Prostate gland (tissue), 2 donors: ENCODE measurements around the gene SLC38A1. TPM values are rescaled to one million over a fixed set of nuclear protein-coding genes. Genes with fewer than 3 reads are reported as not detected.

ENCODE experiments used
- DNase-seq: peaks from one replicate; pipeline ENCODE4 v3.0.0-alpha.2; 2019; ENCODE audit warnings: low spot score
- H3K27ac ChIP-seq, 2 donors: fragments of 200-600 bp; sonication (generic); 2 replicates each; pipeline ENCODE4 v1.5.1; 2017 to 2019
- H3K27me3 ChIP-seq: fragments of 200-600 bp; sonication (generic); replicated peaks from 2 replicates; pipeline ENCODE4 v1.5.1; 2019; ENCODE audit not compliant: insufficient read depth
- H3K36me3 ChIP-seq, 2 donors: fragments of 200-600 bp; sonication (generic); 1 replicate in 1 of 2; 2 replicates in 1 of 2; pipeline versions ENCODE4 v1.5.1 to v1.8.1; 2017 to 2019
- H3K4me1 ChIP-seq: fragments of 200-600 bp; sonication (generic); replicated peaks from 2 replicates; pipeline ENCODE4 v1.5.1; 2019
- H3K4me3 ChIP-seq, 2 donors: fragments of 200-600 bp; sonication (generic); 2 replicates each; pipeline ENCODE4 v1.5.1; 2017 to 2019
- H3K9me3 ChIP-seq: fragments of 200-600 bp; sonication (generic); 2 replicates; pipeline ENCODE4 v1.5.1; 2017
- POLR2A ChIP-seq: fragments of 450-650 bp; IDR thresholded peaks from one replicate; pipeline ENCODE4 v1.6.1; 2016; ENCODE audit warnings: antibody characterized with exemption, mild to moderate bottlenecking
- POLR2AphosphoS5 ChIP-seq: sonication (generic); formaldehyde crosslinking; IDR thresholded peaks from one replicate; pipeline ENCODE4 v1.6.1; 2017; ENCODE audit warnings: antibody characterized with exemption
- WGBS: methylation state at CpG from one replicate; pipeline ENCODE4 v1.1.5; 2018; 5-methylcytosine and 5-hydroxymethylcytosine counted together
- intact Hi-C: fragments of 100-400 bp; cut with DNase I; formaldehyde crosslinking; loops from one replicate; pipeline ENCODE4 v1.14.2; 2022
- total RNA-seq, 2 donors: library from RNA; depleted of rRNA; stranded (reverse); fragments of >200 nt; gene quantifications; one replicate each; pipeline ENCODE4 v1.1.0, GENCODE V29; 2016
- TF ChIP-seq, protein P1 (sequence below), 4 experiments: fragments of 200-600 bp in 2 of 4; fragments of 450-650 bp in 2 of 4; sonication (generic) in 2 of 4; IDR thresholded peaks; 1 replicate in 3 of 4; 2 replicates in 1 of 4; pipeline ENCODE4 v1.5.1; 2016 to 2019; ENCODE audit warnings: antibody characterized with exemption in 4 of 4, mild to moderate bottlenecking in 2 of 4, moderate library complexity in 2 of 4

Gene SLC38A1
- total RNA-seq, 2 donors from 2014 or later, result 24.1 to 45.1 TPM

DNA sequence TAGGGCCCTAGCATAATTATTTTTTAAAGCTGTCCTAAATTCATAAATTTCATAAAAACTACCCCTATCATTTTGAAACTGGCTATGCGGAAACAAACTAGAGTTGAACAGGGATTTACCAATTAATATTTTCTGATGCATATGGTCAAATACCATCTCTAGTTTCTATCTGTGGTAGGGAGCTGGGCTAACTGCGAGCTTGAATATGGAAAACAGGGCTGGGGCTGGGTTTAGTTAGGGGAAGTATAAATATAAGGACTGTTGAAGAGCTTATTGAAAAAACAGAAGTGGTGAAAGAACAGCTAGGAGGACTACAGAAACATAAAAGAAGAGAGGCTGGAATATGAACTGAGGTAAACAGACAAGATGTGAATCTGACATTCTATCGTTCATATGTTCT is 91.8 kb downstream of the SLC38A1 start:
- no peak for DNase-seq
- TF ChIP-seq POLR2A (no peak), POLR2AphosphoS5 (no peak)
- TF ChIP-seq, protein P1, sequence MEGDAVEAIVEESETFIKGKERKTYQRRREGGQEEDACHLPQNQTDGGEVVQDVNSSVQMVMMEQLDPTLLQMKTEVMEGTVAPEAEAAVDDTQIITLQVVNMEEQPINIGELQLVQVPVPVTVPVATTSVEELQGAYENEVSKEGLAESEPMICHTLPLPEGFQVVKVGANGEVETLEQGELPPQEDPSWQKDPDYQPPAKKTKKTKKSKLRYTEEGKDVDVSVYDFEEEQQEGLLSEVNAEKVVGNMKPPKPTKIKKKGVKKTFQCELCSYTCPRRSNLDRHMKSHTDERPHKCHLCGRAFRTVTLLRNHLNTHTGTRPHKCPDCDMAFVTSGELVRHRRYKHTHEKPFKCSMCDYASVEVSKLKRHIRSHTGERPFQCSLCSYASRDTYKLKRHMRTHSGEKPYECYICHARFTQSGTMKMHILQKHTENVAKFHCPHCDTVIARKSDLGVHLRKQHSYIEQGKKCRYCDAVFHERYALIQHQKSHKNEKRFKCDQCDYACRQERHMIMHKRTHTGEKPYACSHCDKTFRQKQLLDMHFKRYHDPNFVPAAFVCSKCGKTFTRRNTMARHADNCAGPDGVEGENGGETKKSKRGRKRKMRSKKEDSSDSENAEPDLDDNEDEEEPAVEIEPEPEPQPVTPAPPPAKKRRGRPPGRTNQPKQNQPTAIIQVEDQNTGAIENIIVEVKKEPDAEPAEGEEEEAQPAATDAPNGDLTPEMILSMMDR (IDR thresholded peaks at IDR 0.05), result no peak
- no peak overlapping the region for H3K4me3 ChIP-seq
- H3K27me3 ChIP-seq, result no peaks in the 10 kb centered on the region
- WGBS, result 88% methylated on average over 3 of the region's 3 CpGs
- H3K27ac ChIP-seq, result no peak overlapping the region
- intact Hi-C loops, result no loop called here
- H3K36me3 ChIP-seq, result no peaks in the 10 kb centered on the region
- no peaks in the 10 kb centered on the region for H3K4me1 ChIP-seq
- no peaks in the 10 kb centered on the region for H3K9me3 ChIP-seq

DNA sequence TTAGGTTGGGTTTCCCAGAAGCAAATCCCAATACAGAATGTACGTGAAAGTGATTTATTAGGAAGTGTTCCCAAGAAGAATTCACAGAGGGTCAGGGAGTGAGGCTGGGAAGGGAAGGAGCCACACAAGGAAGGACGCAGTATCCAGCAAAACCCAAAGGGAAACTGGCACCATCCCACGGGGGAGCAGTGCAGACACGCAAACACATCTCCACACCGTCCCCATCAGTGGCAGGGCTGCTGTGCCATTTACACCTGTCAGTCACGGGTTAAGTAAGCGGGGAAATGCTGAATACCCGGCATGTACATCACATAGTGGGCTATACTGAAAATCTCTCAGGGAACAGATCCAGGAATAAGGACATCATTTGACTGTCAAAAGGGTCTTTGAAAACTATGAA is 93.9 kb downstream of the SLC38A1 start:
- no peak overlapping the region for H3K4me3 ChIP-seq
- H3K27me3 ChIP-seq, result no peaks in the 10 kb centered on the region
- 67% methylated on average over 8 of the region's 8 CpGs for WGBS
- H3K9me3 ChIP-seq, result no peaks in the 10 kb centered on the region
- no peaks in the 10 kb centered on the region for H3K4me1 ChIP-seq
- DNase-seq, result no peak
- intact Hi-C loops, result no loop called here
- H3K27ac ChIP-seq, result no peak overlapping the region
- no peaks in the 10 kb centered on the region for H3K36me3 ChIP-seq
- TF ChIP-seq, protein P1 (IDR thresholded peaks at IDR 0.05), result no peak
- TF ChIP-seq POLR2AphosphoS5 (no peak), POLR2A (no peak)

DNA sequence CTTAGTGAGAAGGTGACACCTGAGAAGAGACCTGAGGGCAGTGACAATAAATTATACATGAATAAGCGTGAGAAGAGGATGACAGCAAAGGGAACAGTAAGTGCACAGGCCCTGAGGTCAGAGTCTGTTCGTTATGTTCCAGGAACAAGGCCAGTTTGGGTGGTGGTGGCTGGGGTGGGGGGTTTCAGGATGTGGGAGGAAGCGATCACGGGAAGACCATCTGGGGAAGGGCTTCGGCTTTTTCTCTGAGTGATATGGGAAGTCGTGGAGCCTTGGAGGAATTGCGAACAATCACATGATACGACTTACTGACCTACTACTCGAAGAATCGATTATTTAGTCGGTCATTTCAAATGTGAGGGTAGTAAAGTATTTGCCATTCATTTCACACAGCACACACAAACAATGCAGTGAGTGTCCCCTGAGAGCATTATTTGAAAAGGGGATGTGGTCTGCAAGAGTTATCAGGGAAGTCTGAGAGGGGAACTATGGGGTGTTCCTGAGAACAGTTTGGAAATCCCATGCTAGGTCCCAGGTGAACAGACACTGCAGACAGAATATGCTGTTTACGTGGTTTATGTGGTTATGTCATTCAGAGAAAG is 94.7 kb downstream of the SLC38A1 start:
- Histone ChIP-seq H3K4me3 (no peak overlapping the region), H3K36me3 (no peaks in the 10 kb centered on the region), H3K4me1 (no peaks in the 10 kb centered on the region), H3K9me3 (no peaks in the 10 kb centered on the region), H3K27me3 (no peaks in the 10 kb centered on the region), H3K27ac (no peak overlapping the region)
- TF ChIP-seq POLR2A (no peak), POLR2AphosphoS5 (no peak)
- TF ChIP-seq, protein P1 (IDR thresholded peaks at IDR 0.05), result no peak
- intact Hi-C loops, result no loop called here
- no peak for DNase-seq
- 78% methylated on average over 12 of the region's 12 CpGs for WGBS

- DNase-seq, result no peak
- intact Hi-C loops, result no loop called here
- no peaks in the 10 kb centered on the region for H3K27me3 ChIP-seq
- H3K36me3 ChIP-seq, result no peaks in the 10 kb centered on the region
- H3K27ac ChIP-seq, result no peak overlapping the region
- no peaks in the 10 kb centered on the region for H3K9me3 ChIP-seq
- TF ChIP-seq POLR2A (no peak), POLR2AphosphoS5 (no peak)
- TF ChIP-seq, protein P1 (IDR thresholded peaks at IDR 0.05), result no peak
- no peaks in the 10 kb centered on the region for H3K4me1 ChIP-seq
- H3K4me3 ChIP-seq, result no peak overlapping the region
Observed at GRCh38 chr12:46168426-46168825, 100.4 kb downstream of the SLC38A1 start.

- intact Hi-C loops, result no loop called here
- H3K9me3 ChIP-seq, result no peaks in the 10 kb centered on the region
- H3K27me3 ChIP-seq, result no peaks in the 10 kb centered on the region
- no peaks in the 10 kb centered on the region for H3K36me3 ChIP-seq
- no peak overlapping the region for H3K4me3 ChIP-seq
- no peaks in the 10 kb centered on the region for H3K4me1 ChIP-seq
- no peak for DNase-seq
- WGBS, result 87% methylated on average over 2 of the region's 2 CpGs
- no peak for TF ChIP-seq POLR2A
- TF ChIP-seq, protein P1 (IDR thresholded peaks at IDR 0.05), result no peak
- TF ChIP-seq POLR2AphosphoS5, result no peak
- H3K27ac ChIP-seq, result no peak overlapping the region
Observed at GRCh38 chr12:46167412-46167811, 101.4 kb downstream of the SLC38A1 start.
